Myocyte (in vitro differentiated cells): ENCODE measurements around the gene CILP. TPM values are rescaled to one million over a fixed set of nuclear protein-coding genes. Genes with fewer than 3 reads are reported as not detected.
"Not testable (repeated sequence)": the region's sequence is repeated elsewhere in the genome, so short reads cannot be mapped to it uniquely, and the experiment has no call there.

ENCODE experiments used
- DNase-seq: peaks from one replicate; pipeline ENCODE4 v3.0.0-alpha.2; 2012; ENCODE audit warnings: low read depth
- total RNA-seq: library from RNA; depleted of rRNA; stranded (reverse); fragments of >200 nt; gene quantifications from 2 replicates; pipeline ENCODE4 v1.2.3, GENCODE V29; 2014

The CILP gene
- total RNA-seq, 1 donor from 2014 or later: 0.27 TPM

DNA sequence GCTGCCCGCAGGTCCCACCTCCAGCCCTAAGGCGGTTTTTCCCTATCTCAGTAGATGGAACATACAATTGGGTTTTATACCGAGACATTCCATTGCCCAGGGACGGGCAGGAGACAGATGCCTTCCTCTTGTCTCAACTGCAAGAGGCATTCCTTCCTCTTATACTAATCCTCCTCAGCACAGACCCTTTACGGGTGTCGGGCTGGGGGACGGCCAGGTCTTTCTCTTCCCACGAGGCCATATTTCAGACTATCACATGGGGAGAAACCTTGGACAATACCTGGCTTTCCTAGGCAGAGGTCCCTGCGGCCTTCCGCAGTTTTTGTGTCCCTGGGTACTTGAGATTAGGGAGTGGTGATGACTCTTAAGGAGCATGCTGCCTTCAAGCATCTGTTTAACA, 15.6 kb upstream of the CILP start:
- not testable (repeated sequence) for DNase-seq

- DNase-seq: no peak
These were observed 14.9 kb upstream of the CILP start for GRCh38 chr15:65226221-65226620.

GRCh38 chr15:65223996-65224395, 12.7 kb upstream of the CILP start:
- no peak for DNase-seq

DNA sequence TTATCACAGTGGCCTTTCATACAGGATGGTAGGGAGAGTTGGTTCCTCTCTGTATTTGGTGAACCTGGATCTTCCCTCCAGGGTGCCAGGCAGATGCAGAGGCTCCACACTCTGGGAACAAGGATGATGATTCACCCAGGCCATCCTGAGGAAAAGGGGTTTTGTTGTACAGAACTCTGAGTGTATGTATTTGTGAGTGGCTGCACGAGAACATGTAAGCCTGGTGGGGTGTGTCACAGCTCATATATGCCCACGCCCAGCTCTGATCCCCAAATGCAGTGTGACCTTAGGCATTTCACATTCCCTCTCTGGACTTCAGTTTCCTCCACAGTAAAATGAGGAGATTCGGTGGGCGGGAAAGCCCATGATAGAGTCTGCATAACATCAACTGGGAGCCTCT, 11.6 kb upstream of the CILP start:
- DNase-seq: no peak

- no peak for DNase-seq
These were observed 10.4 kb upstream of the CILP start for GRCh38 chr15:65221697-65222096.

GRCh38 chr15:65219137-65219536, 7.9 kb upstream of the CILP start:
- DNase-seq: no peak

DNA sequence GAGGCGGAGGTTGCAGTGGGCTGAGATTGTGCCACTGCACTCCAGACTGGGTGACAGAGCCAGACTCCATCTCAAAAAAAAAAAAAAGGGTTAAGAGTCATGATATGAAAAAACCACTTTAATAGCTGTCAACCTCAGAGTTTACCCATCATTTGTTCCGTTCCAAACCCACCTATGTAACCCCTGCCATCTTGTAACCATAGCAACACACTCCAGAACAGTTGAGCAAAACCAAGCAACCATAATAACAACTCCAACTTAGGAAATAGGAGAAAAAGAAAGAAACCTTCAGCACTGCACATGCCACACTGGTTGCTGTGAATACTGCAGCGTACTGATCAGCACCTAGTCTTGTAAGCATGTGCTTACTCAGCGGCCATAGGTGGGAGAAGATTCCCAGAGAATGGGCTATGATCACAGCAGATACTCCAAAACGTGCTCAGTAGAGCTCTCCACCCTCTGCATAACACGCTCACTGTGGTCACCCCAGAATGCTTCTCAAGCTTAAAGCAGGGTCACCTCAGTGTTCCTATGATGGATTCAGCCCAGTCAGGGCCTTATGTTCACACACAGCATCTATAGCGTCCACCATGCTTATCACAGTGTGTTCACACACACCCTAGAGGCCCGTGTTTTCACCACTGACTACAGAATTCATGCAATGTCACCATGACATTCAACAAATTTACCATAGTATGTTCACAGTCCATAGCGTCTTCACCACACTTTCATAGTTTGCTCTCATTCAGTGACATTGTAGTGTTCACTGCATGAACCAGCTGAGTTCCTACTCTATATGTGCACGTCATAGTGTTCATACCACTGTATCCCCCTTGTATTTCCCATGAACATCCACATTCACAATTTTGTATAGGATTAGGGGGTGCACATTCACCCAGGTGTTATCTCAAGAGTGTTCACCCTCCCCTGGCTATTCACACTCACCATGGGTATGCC, 6.5 kb upstream of the CILP start:
- no peak for DNase-seq

GRCh38 chr15:65215496-65215895, 4.2 kb upstream of the CILP start:
- DNase-seq: no peak

- DNase-seq: no peak
These were observed 2.7 kb upstream of the CILP start for GRCh38 chr15:65214010-65214409.

DNA sequence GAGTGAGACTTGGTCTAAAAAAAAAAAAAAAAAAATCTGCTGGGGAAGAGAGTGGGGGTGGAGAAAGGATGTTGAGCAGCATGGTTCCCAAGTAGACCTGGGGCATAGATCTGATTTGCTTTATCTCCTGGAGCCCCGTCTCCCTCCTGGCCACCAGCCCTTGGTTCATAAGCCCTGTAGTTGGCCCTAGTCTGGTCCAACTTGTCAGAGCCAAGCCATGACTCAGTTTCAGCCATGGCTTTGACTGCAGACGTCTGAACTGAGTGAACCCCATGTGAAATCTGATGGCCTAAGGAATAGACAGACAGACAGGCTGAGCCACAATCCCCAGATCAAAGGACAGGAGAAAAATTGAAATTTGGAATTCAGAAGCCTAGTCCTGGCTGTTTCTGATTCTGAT, 2.0 kb upstream of the CILP start:
- DNase-seq: no peak

DNA sequence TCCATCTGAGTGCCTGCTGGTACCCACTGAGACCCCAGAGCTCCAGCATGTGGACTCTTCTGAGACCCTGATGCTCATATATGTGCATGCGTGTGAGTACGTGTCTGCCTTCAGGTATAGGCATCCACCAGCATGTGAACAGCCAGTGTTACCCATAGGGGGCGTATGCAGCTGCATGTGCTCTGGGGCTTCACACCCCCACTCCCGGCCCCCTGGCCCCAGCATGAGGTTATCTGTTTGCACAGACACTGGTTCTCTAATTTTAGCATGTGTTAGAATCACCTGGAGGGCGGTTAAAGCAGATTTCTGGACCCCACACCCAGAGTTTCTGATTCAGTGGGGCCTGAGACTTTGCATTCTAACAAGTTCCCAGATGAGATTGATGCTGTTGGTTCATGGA, 824 bp upstream of the CILP start:
- no peak for DNase-seq

- DNase-seq: peak; percentile 74
These were observed 259 bp upstream of the CILP start for GRCh38 chr15:65211482-65211982.

GRCh38 chr15:65209701-65210643, 1.3 kb downstream of the CILP start:
- DNase-seq: no peak

DNA sequence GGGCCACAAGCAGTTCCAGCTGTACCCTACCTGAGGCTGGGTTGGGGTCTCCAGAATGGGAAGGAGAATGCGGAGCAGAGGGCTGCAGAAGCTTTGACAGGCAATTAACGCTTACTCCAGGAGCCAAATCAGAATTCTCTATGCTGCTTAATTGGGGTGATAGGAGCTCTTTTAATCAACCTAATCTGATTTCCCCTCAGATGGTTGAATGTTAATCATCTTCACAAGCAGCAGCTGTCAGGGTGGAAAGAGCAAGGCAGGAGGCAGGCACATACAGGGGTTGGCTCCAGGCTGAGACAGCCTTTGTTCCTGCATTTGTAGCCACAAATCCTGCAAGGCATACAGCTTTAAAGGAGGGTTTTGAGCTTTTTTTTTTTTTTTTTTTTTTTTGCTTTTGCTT, 2.6 kb downstream of the CILP start:
- DNase-seq: peak; percentile 17

DNA sequence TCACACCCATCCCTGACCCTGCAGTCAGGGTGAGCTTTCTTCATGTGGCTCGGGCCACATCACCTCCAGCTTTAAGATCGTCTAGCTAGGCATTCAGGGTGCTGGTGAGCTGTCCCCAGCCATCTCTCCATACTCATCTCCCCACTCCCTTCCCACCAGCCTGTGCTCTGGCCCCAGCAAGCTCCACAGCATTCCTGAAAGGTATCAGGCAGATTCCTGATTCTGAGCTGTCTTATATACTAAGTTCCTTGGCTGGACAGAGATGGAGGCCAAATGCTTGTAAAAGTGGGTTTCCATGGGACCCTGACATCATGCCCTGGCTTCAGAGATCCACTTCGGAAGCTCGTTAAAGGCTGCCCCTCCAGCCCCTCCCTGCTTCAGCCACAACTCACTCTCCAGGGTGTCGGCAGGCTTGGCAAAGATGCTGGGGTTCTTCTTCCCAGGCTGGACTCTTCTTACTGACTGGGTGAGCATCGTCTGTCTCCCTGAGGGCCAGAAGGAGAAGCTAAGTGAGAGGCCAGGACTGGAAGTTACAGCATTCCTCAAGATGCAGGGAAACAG, 3.9 kb downstream of the CILP start:
- no peak for DNase-seq

GRCh38 chr15:65206750-65207149, 4.5 kb downstream of the CILP start:
- DNase-seq: no peak

GRCh38 chr15:65204931-65205660, 6.2 kb downstream of the CILP start:
- no peak for DNase-seq

- no peak for DNase-seq
These were observed 6.9 kb downstream of the CILP start for GRCh38 chr15:65204236-65204930.

- DNase-seq: no peak
These were observed 9.4 kb downstream of the CILP start for GRCh38 chr15:65201918-65202317.

GRCh38 chr15:65198571-65198970, 12.7 kb downstream of the CILP start:
- DNase-seq: no peak
